GM12873 (cell line): ENCODE data around the gene UCP1.

Experiments used
- CTCF ChIP-seq: IDR thresholded peaks from 2 replicates; pipeline ENCODE4 v1.5.1; 2012; ENCODE audit warnings: low read depth, mild to moderate bottlenecking, moderate library complexity, low read length, control low read depth; ENCODE audit not compliant: insufficient read depth; ENCODE audit errors: missing control alignments

Gene UCP1

GRCh38 chr4:140533951-140534480 is 34.7 kb downstream of the UCP1 start:
- TF ChIP-seq CTCF: no peak

GRCh38 chr4:140529434-140529833 is 39.3 kb downstream of the UCP1 start:
- no peak for TF ChIP-seq CTCF

GRCh38 chr4:140523857-140524742 is 44.7 kb downstream of the UCP1 start, which contains the start of gene ELMOD2:
Gene ELMOD2 (plus strand): TSS chr4:140524168. CDS start chr4:140525429, 1,261 bp downstream.
- peak; percentile 96 for TF ChIP-seq CTCF

- no peak for TF ChIP-seq CTCF
Measured at GRCh38 chr4:140523370-140523856, 45.3 kb downstream of the UCP1 start.

GRCh38 chr4:140515423-140515822 is 53.3 kb downstream of the UCP1 start:
- TF ChIP-seq CTCF: no peak
